K562 (cell line): ENCODE data around the gene HLA-DMB. TPM values are rescaled to one million over a fixed set of nuclear protein-coding genes. Genes with fewer than 3 reads are reported as not detected.
A peak's percentile ranks its signal among the peaks of the same experiment; 100 is the strongest.

Experiments used
- CHD1 ChIP-seq: fragments of 200-600 bp; sonication (generic); IDR thresholded peaks from one replicate; pipeline ENCODE4 v1.6.1; 2012; ENCODE audit warnings: mild to moderate bottlenecking, moderate library complexity, low read length, inconsistent platforms
- ESRRA ChIP-seq: fragments of 450-650 bp; IDR thresholded peaks from 2 replicates; pipeline ENCODE4 v1.6.1; 2014; ENCODE audit warnings: low read depth, mild to moderate bottlenecking, moderate library complexity, borderline replicate concordance
- EWSR1 ChIP-seq: fragments of 450-650 bp; IDR thresholded peaks from 2 replicates; pipeline ENCODE4 v1.6.1; 2018; ENCODE audit warnings: borderline replicate concordance, mild to moderate bottlenecking, low read depth, moderate library complexity; ENCODE audit not compliant: partially characterized antibody
- HBP1 ChIP-seq: fragments of 450-650 bp; formaldehyde crosslinking; IDR thresholded peaks from 2 replicates; pipeline ENCODE4 v1.4.0; 2022; ENCODE audit warnings: missing genetic modification characterization
- HDAC8 ChIP-seq: fragments of 450-650 bp; IDR thresholded peaks from 2 replicates; pipeline ENCODE4 v1.6.1; 2016; ENCODE audit warnings: mild to moderate bottlenecking, missing genetic modification characterization, moderate library complexity, missing compliant biosample characterization
- MLLT1 ChIP-seq, 2 experiments: fragments of 450-650 bp; IDR thresholded peaks; 2 replicates each; pipeline ENCODE4 v1.6.1; 2016
- MXI1 ChIP-seq: IDR thresholded peaks from 2 replicates; pipeline ENCODE4 v1.6.1; 2011; ENCODE audit warnings: low read depth, mild to moderate bottlenecking, improper control_type of control experiment, low read length
- RBM22 ChIP-seq: fragments of 200-400 bp; formaldehyde crosslinking; IDR thresholded peaks from 2 replicates; pipeline ENCODE4 v1.6.1; 2018; ENCODE audit warnings: low read length, low read depth; ENCODE audit not compliant: poor library complexity, severe bottlenecking
- SNIP1 ChIP-seq: fragments of 450-650 bp; IDR thresholded peaks from 2 replicates; pipeline ENCODE4 v1.7.1; 2017; ENCODE audit warnings: low read depth, mild to moderate bottlenecking
- TCFL5 ChIP-seq: fragments of 250-450 bp; sonication (Bioruptor Pico); conservative IDR thresholded peaks from 2 replicates; pipeline ENCODE4 v1.6.1; 2021; ENCODE audit warnings: mild to moderate bottlenecking, moderate library complexity, matching md5 sums
- YY1 ChIP-seq, 3 experiments: IDR thresholded peaks; 2 replicates each; pipeline ENCODE4 v1.6.1; 2011; ENCODE audit warnings: low read length in 2 of 3, mild to moderate bottlenecking in 2 of 3, moderate library complexity in 2 of 3, borderline replicate concordance in 1 of 3, control low read depth in 1 of 3, low read depth in 1 of 3; ENCODE audit not compliant: insufficient read depth in 3 of 3, insufficient replicate concordance in 2 of 3, control insufficient read depth in 1 of 3, insufficient read length in 1 of 3; ENCODE audit errors: extremely low read depth in 1 of 3
- ZBTB7A ChIP-seq: IDR thresholded peaks from 2 replicates; pipeline ENCODE4 v1.6.1; 2011; ENCODE audit warnings: low read depth, mild to moderate bottlenecking, low read length, moderate library complexity, borderline replicate concordance; ENCODE audit not compliant: control insufficient read depth
- ZNF395 ChIP-seq: fragments of 200-800 bp; sonication (Bioruptor generic); IDR thresholded peaks from 2 replicates; pipeline ENCODE4 v1.6.1; 2017; ENCODE audit warnings: missing genetic modification characterization, missing compliant biosample characterization
- ZNF511 ChIP-seq: sonication (generic); formaldehyde crosslinking; IDR thresholded peaks from 2 replicates; pipeline ENCODE4 v1.8.0; 2022; ENCODE audit warnings: mild to moderate bottlenecking, missing genetic modification reagents
- ZSCAN29 ChIP-seq: fragments of 450-650 bp; IDR thresholded peaks from 2 replicates; pipeline ENCODE4 v1.6.1; 2017
- polyA plus RNA-seq, 8 experiments: library from polyadenylated mRNA; depleted of rRNA in 4 of 8; stranded (reverse) in 5 of 8; unstranded in 3 of 8; fragments of >200 nt; fragmentation: Nextera tagmentation in 2 of 8; fragmentation: Illumina TruSeq in 1 of 8; extraction: Ambion mirVana in 2 of 8; extraction: Trizol in 1 of 8; gene quantifications; 2 replicates each; pipeline versions ENCODE4 v1.2.1 to v1.2.3, GENCODE V29; 2011 to 2014; ENCODE audit warnings: inconsistent platforms in 1 of 8, missing spikeins in 1 of 8
- total RNA-seq, 7 experiments: library from RNA; depleted of rRNA in 6 of 7; stranded (reverse); fragments of >200 nt in 6 of 7; fragmentation: Illumina TruSeq in 2 of 7; extraction: Trizol in 2 of 7; gene quantifications; 2 replicates each; pipeline versions ENCODE4 v1.2.1 to v1.2.3, GENCODE V29; 2011 to 2021; ENCODE audit warnings: low replicate concordance in 1 of 7
- TF ChIP-seq, protein P1 (sequence below): fragments of 450-650 bp; IDR thresholded peaks from 2 replicates; pipeline ENCODE4 v1.6.1; 2016; ENCODE audit warnings: missing biosample characterization, missing genetic modification characterization

The HLA-DMB gene
- total and polyA plus RNA-seq, 9 of the 15 experiments (the other 6 are each of a cell fraction or from before 2014, with no cell fraction given), result 0.38 TPM; not detected in 8

- no peak for TF ChIP-seq HBP1
- peak; percentile 100 for TF ChIP-seq CHD1
- TF ChIP-seq EWSR1, result no peak
- peak; percentile 60; the same call in 1 of the 2 replicates for TF ChIP-seq SNIP1
- peak; percentile 19 for TF ChIP-seq RBM22
- TF ChIP-seq YY1 (IDR thresholded peaks at IDR 0.05; ENCODE audit: borderline replicate concordance in 1 of 3, control insufficient read depth in 1 of 3, extremely low read depth in 1 of 3, insufficient read depth in 3 of 3, insufficient read length in 1 of 3, insufficient replicate concordance in 2 of 3, low read depth in 1 of 3, low read length in 2 of 3), result peak; percentile 10 to 72 (median 32)
- no peak for TF ChIP-seq ZSCAN29
- TF ChIP-seq, protein P1, sequence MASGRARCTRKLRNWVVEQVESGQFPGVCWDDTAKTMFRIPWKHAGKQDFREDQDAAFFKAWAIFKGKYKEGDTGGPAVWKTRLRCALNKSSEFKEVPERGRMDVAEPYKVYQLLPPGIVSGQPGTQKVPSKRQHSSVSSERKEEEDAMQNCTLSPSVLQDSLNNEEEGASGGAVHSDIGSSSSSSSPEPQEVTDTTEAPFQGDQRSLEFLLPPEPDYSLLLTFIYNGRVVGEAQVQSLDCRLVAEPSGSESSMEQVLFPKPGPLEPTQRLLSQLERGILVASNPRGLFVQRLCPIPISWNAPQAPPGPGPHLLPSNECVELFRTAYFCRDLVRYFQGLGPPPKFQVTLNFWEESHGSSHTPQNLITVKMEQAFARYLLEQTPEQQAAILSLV (tag), result no peak
- peak; percentile 78; the same call in 1 of the 2 replicates for TF ChIP-seq ZNF511
- TF ChIP-seq MLLT1 (IDR thresholded peaks at IDR 0.05), result 0 out of 4 replicates have a peak, but pooled peaks of 1 of the 2 experiments have one; percentile 26
- TF ChIP-seq ZNF395 (CRISPR knock-in tag), result no peak
- TF ChIP-seq TCFL5 (CRISPR knock-in tag), result no peak
- TF ChIP-seq MXI1, result 0 out of 2 replicates have a peak, but pooled peaks have one; percentile 16
- TF ChIP-seq ESRRA, result 0 out of 2 replicates have a peak, but pooled peaks have one; percentile 12
- peak; percentile 99 for TF ChIP-seq ZBTB7A
- TF ChIP-seq HDAC8 (tag), result peak; percentile 92; the same call in 1 of the 2 replicates
These were observed 28.2 kb upstream of the HLA-DMB start (continued) for GRCh38 chr6:32968867-32969684.
